HEK293 (cell line): ENCODE measurements around the gene RPEL1.

Source experiments
- CTCF ChIP-seq: fragments of 450-650 bp; formaldehyde crosslinking; IDR thresholded peaks from 2 replicates; pipeline ENCODE4 v1.5.1; 2016; ENCODE audit warnings: missing biosample characterization, missing genetic modification characterization
- RBAK ChIP-seq: fragments of 450-650 bp; formaldehyde crosslinking; IDR thresholded peaks from 2 replicates; pipeline ENCODE4 v1.5.1; 2016; ENCODE audit warnings: missing biosample characterization, missing genetic modification characterization
- REST ChIP-seq: fragments of 450-650 bp; formaldehyde crosslinking; IDR thresholded peaks from 2 replicates; pipeline ENCODE4 v1.5.1; 2016; ENCODE audit warnings: missing biosample characterization, missing genetic modification characterization
- ZBTB20 ChIP-seq: fragments of 450-650 bp; formaldehyde crosslinking; IDR thresholded peaks from 2 replicates; pipeline ENCODE4 v1.5.1; 2016; ENCODE audit warnings: missing biosample characterization, missing genetic modification characterization
- ZNF311 ChIP-seq: fragments of 450-650 bp; formaldehyde crosslinking; IDR thresholded peaks from 2 replicates; pipeline ENCODE4 v1.5.1; 2017; ENCODE audit warnings: missing biosample characterization, missing genetic modification characterization, borderline replicate concordance
- ZNF785 ChIP-seq: fragments of 450-650 bp; formaldehyde crosslinking; IDR thresholded peaks from 2 replicates; pipeline ENCODE4 v1.5.1; 2016; ENCODE audit warnings: missing biosample characterization, missing genetic modification characterization

GRCh38 chr10:103227416-103227815 is 18.3 kb upstream of the RPEL1 start:
- no peak for TF ChIP-seq RBAK (tag by site-specific recombination)
- TF ChIP-seq ZNF785, result no peak
- no peak for TF ChIP-seq ZBTB20 (tag by site-specific recombination)
- no peak for TF ChIP-seq CTCF (tag by site-specific recombination)
- TF ChIP-seq ZNF311 (tag by site-specific recombination), result no peak
- no peak for TF ChIP-seq REST (tag by site-specific recombination)
